Measurements from ENCODE around the gene LUZP2. TPM values are rescaled to one million over a fixed set of nuclear protein-coding genes. Genes with fewer than 3 reads are reported as not detected.

Gene LUZP2
- total and polyA plus RNA-seq, 2 of the 8 experiments (the other 6 are each of a cell fraction or from before 2014, with no cell fraction given) = 0.79 to 1.5 TPM

DNA sequence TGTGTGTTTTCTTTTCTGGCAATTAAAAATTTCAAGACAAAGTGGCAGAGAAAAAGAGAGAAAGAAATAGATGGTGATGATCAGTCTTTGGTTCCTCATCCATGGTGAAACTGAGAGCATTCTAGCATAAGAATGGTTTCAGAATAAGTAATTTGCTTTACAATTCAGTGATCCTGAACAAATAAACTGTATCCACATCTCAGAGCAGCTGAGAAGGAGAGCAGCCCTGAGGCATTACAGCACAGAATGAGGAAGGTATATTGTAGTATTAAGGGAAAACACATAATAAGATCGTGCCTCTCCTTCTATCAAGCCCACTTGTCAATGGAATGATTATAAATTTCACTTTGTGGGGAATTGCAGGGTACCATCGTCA lies 17.4 kb downstream of the LUZP2 start:
- H4K91ac ChIP-seq (replicated peaks; ENCODE audit: insufficient read length, low read length) = no peak overlapping the region
- no peak overlapping the region for H3K23ac ChIP-seq (ENCODE audit: insufficient read length)
- H3K56ac ChIP-seq (replicated peaks; ENCODE audit: insufficient read length, low read depth, low read length) = no peak overlapping the region
- H3K14ac ChIP-seq (ENCODE audit: insufficient read length) = no peak overlapping the region
- TF ChIP-seq RXRA (IDR thresholded peaks at IDR 0.05; ENCODE audit: insufficient read depth, low read depth, low read length) (no peak), SP4 (IDR thresholded peaks at IDR 0.05; ENCODE audit: low read length) (no peak), POU5F1 (IDR thresholded peaks at IDR 0.05; ENCODE audit: low read depth, low read length) (no peak), CBX5 (IDR thresholded peaks at IDR 0.05; ENCODE audit: low read depth, low read length) (no peak), SRF (IDR thresholded peaks at IDR 0.05; ENCODE audit: low read depth, low read length) (no peak), TEAD4 (IDR thresholded peaks at IDR 0.05; ENCODE audit: low read depth, low read length) (no peak), BACH1 (IDR thresholded peaks at IDR 0.05; ENCODE audit: low read length) (no peak), MAFK (IDR thresholded peaks at IDR 0.05; ENCODE audit: low read depth, low read length) (no peak), KDM1A (IDR thresholded peaks at IDR 0.05; ENCODE audit: borderline replicate concordance, low read length) (no peak), CBX8 (IDR thresholded peaks at IDR 0.05; ENCODE audit: borderline replicate concordance, low read depth, low read length) (no peak), TBP (IDR thresholded peaks at IDR 0.05; ENCODE audit: low read depth, low read length) (no peak), SAP30 (IDR thresholded peaks at IDR 0.05; ENCODE audit: insufficient read depth, insufficient replicate concordance, low read length) (no peak)
- TF ChIP-seq, protein P1, sequence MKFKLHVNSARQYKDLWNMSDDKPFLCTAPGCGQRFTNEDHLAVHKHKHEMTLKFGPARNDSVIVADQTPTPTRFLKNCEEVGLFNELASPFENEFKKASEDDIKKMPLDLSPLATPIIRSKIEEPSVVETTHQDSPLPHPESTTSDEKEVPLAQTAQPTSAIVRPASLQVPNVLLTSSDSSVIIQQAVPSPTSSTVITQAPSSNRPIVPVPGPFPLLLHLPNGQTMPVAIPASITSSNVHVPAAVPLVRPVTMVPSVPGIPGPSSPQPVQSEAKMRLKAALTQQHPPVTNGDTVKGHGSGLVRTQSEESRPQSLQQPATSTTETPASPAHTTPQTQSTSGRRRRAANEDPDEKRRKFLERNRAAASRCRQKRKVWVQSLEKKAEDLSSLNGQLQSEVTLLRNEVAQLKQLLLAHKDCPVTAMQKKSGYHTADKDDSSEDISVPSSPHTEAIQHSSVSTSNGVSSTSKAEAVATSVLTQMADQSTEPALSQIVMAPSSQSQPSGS (IDR thresholded peaks at IDR 0.05; ENCODE audit: low read length) = no peak
- H3K36me3 ChIP-seq (ENCODE audit: control insufficient read depth in 2 of 4, insufficient read depth in 4 of 4, low read length in 3 of 4) = no peaks in the 10 kb centered on the region
- H3K79me1 ChIP-seq (ENCODE audit: low read depth, low read length) = no peaks in the 10 kb centered on the region
- H3K23me2 ChIP-seq (ENCODE audit: low read depth, low read length) = no peaks in the 10 kb centered on the region
- WGBS, 2 experiments (ENCODE audit: extremely low coverage in 1 of 2, insufficient coverage in 1 of 2, insufficient read length in 1 of 2, insufficient replicate concordance in 2 of 2, low coverage in 1 of 2, low lambda C conversion rate in 2 of 2, missing lambda C conversion rate in 1 of 2) = 88% methylated on average over 2 of the region's 2 CpGs; no CpG with 5 or more reads in 1 of the 2 experiments
- H2BK12ac ChIP-seq (ENCODE audit: low read depth, low read length) = no peak overlapping the region
- no peaks in the 10 kb centered on the region for H3K9me3 ChIP-seq (ENCODE audit: insufficient read depth in 2 of 2, low read depth in 1 of 2, low read length in 1 of 2)
- no peak overlapping the region for H2AK5ac ChIP-seq (ENCODE audit: low read depth, low read length)
- peaks cover 0 to 3% (median 1%) of the 10 kb centered on the region in 4 experiments; a peak in 2 of 7 replicates for H3K4me1 ChIP-seq (replicated peaks in 1 of 4; ENCODE audit: control insufficient read depth in 3 of 4, insufficient read depth in 4 of 4, low read length in 3 of 4)
- H3K9ac ChIP-seq (replicated peaks in 1 of 4; ENCODE audit: extremely low read depth in 1 of 4, low read depth in 3 of 4, low read length in 3 of 4) = no peak overlapping the region
- no peak overlapping the region for H4K8ac ChIP-seq (ENCODE audit: extremely low read depth, insufficient read depth, low read length)
- FAIRE-seq (no peak), DNase-seq (ENCODE audit: low read depth in 1 of 2, low spot score in 2 of 2) (no peak)
- H4K5ac ChIP-seq (ENCODE audit: insufficient read length, low read depth, low read length) = no peak overlapping the region
- POLR2A ChIA-PET (ENCODE audit: partially characterized antibody) = no interaction called here
- no peak overlapping the region for H2BK20ac ChIP-seq (ENCODE audit: low read length)
- H3K27ac ChIP-seq (ENCODE audit: low read depth, low read length) = no peak overlapping the region
- no peak overlapping the region for H2AFZ ChIP-seq (ENCODE audit: low read length)
- no peak overlapping the region for H2BK120ac ChIP-seq (replicated peaks; ENCODE audit: low read depth, low read length)
- H3K27me3 ChIP-seq (replicated peaks in 1 of 4; ENCODE audit: control insufficient read depth in 3 of 4, extremely low read depth in 1 of 4, insufficient read depth in 3 of 4, low read length in 3 of 4) = no peaks in the 10 kb centered on the region
- H2BK5ac ChIP-seq (ENCODE audit: low read depth, low read length) = no peak overlapping the region
- no peak overlapping the region for H3K4me3 ChIP-seq (ENCODE audit: extremely low read depth in 1 of 4, insufficient read depth in 2 of 4, low read depth in 3 of 4, low read length in 4 of 4)
- H2BK15ac ChIP-seq (ENCODE audit: low read length) = no peak overlapping the region
- no peaks in the 10 kb centered on the region for H4K20me1 ChIP-seq (replicated peaks in 1 of 2; ENCODE audit: control insufficient read depth in 1 of 2, insufficient read depth in 2 of 2, low read length in 2 of 2)
- H3K4ac ChIP-seq (replicated peaks; ENCODE audit: insufficient read length, low read depth, low read length) = no peak overlapping the region
- CTCF ChIA-PET (ENCODE audit: partially characterized antibody) = interaction anchor here (0.8 to 1.9 kb wide), 3 partner anchors 8 to 1635 kb away, joined by 3 to 8 read pairs (median 3); no protein-coding TSS in a partner anchor
- H3K79me2 ChIP-seq (ENCODE audit: control insufficient read depth in 1 of 2, insufficient read depth in 2 of 2, low read length in 2 of 2) = no peaks in the 10 kb centered on the region; a peak in 1 of 4 replicates
- H3K4me2 ChIP-seq (ENCODE audit: insufficient read depth in 1 of 2, low read depth in 2 of 2, low read length in 2 of 2) = 0 out of 4 replicates have a peak overlapping the region, but pooled peaks of 1 of the 2 experiments have one; percentile 1
- H3K18ac ChIP-seq (ENCODE audit: extremely low read depth, low read length) = no peak overlapping the region

Data from H1 (cell line).